Measurements from ENCODE around the gene CRTC3. TPM values are rescaled to one million over a fixed set of nuclear protein-coding genes. Genes with fewer than 3 reads are reported as not detected.

Gene CRTC3
- total RNA-seq, 1 experiment from 2014 or later: 35.3 TPM

GRCh38 chr15:90581771-90582352 is 52.1 kb downstream of the CRTC3 start:
- no peak for DNase-seq (ENCODE audit: low spot score)
- peak overlapping the region; percentile 9 for H3K27ac ChIP-seq (ENCODE audit: low read depth, low read length, poor library complexity, severe bottlenecking)

DNA sequence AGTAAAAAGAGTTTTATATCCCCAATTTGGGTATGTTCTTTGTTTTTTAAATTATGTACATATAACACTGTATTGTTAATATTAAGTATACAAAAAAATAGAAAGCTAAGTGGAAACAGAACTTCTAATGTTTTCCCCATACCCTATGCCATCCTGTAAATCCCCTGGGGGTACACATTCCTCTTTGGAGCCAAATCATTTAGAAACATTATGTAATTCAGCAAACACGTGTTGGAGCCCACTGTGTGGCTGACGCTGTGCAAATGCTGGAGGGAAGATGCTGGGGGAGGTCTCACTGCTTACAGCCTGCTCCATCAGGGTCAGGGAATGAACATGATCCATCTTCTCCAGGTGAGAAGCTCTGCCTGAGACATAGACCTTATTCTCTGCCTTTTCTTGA is 52.8 kb downstream of the CRTC3 start:
- H3K9me3 ChIP-seq (ENCODE audit: low read depth, low read length, poor library complexity, severe bottlenecking): no peaks in the 10 kb centered on the region
- peak; percentile 77 for DNase-seq (ENCODE audit: low spot score)
- ChIA-PET CTCF (no interaction called here), POLR2A (ENCODE audit: low non-redundant PET) (no interaction called here)
- BruUV-seq (replicated peaks): no TSS peak
- intact Hi-C loops (cut with micrococcal nuclease; ENCODE audit: unreplicated experiment): no loop called here
- H3K27me3 ChIP-seq (replicated peaks; ENCODE audit: insufficient read depth, low read depth, low read length, poor library complexity): no peaks in the 10 kb centered on the region
- peak overlapping the region; percentile 9 for H3K27ac ChIP-seq (ENCODE audit: low read depth, low read length, poor library complexity, severe bottlenecking)
- H3K36me3 ChIP-seq (ENCODE audit: insufficient read depth, low read length, poor library complexity, severe bottlenecking): no peaks in the 10 kb centered on the region
- peaks cover 36% of the 10 kb centered on the region for H3K4me1 ChIP-seq (ENCODE audit: insufficient read depth, low read length, poor library complexity, severe bottlenecking)
- TF ChIP-seq CTCF (conservative IDR thresholded peaks at IDR 0.05; ENCODE audit: low read depth, low read length): no peak
- no peak for TF ChIP-seq EZH2 (IDR thresholded peaks at IDR 0.05; ENCODE audit: borderline replicate concordance, low read depth, low read length, poor library complexity, severe bottlenecking)
- no peak overlapping the region for H3K4me3 ChIP-seq (ENCODE audit: low read depth, low read length, poor library complexity, severe bottlenecking)

More at GRCh38 chr15:90581771-90582352, 52.1 kb downstream of the CRTC3 start:
- no peak overlapping the region for H3K4me3 ChIP-seq (ENCODE audit: low read depth, low read length, poor library complexity, severe bottlenecking)
- peaks cover 36% of the 10 kb centered on the region for H3K4me1 ChIP-seq (ENCODE audit: insufficient read depth, low read length, poor library complexity, severe bottlenecking)
- CTCF ChIA-PET: no interaction called here
- POLR2A ChIA-PET (ENCODE audit: low non-redundant PET): no interaction called here
- no peaks in the 10 kb centered on the region for H3K9me3 ChIP-seq (ENCODE audit: low read depth, low read length, poor library complexity, severe bottlenecking)
- no peaks in the 10 kb centered on the region for H3K27me3 ChIP-seq (replicated peaks; ENCODE audit: insufficient read depth, low read depth, low read length, poor library complexity)
- H3K36me3 ChIP-seq (ENCODE audit: insufficient read depth, low read length, poor library complexity, severe bottlenecking): no peaks in the 10 kb centered on the region
- TF ChIP-seq CTCF (conservative IDR thresholded peaks at IDR 0.05; ENCODE audit: low read depth, low read length): no peak
- no peak for TF ChIP-seq EZH2 (IDR thresholded peaks at IDR 0.05; ENCODE audit: borderline replicate concordance, low read depth, low read length, poor library complexity, severe bottlenecking)
- intact Hi-C loops (cut with micrococcal nuclease; ENCODE audit: unreplicated experiment): no loop called here
- BruUV-seq (replicated peaks): no TSS peak

GRCh38 chr15:90583471-90584252 is 53.9 kb downstream of the CRTC3 start:
- ChIA-PET POLR2A (ENCODE audit: low non-redundant PET) (no interaction called here), CTCF (no interaction called here)
- no peaks in the 10 kb centered on the region for H3K9me3 ChIP-seq (ENCODE audit: low read depth, low read length, poor library complexity, severe bottlenecking)
- intact Hi-C loops (cut with micrococcal nuclease; ENCODE audit: unreplicated experiment): no loop called here
- no peaks in the 10 kb centered on the region for H3K36me3 ChIP-seq (ENCODE audit: insufficient read depth, low read length, poor library complexity, severe bottlenecking)
- peak overlapping the region; percentile 5 for H3K27ac ChIP-seq (ENCODE audit: low read depth, low read length, poor library complexity, severe bottlenecking)
- no peak for DNase-seq (ENCODE audit: low spot score)
- H3K4me3 ChIP-seq (ENCODE audit: low read depth, low read length, poor library complexity, severe bottlenecking): no peak overlapping the region
- no peaks in the 10 kb centered on the region for H3K27me3 ChIP-seq (replicated peaks; ENCODE audit: insufficient read depth, low read depth, low read length, poor library complexity)
- no TSS peak for BruUV-seq (replicated peaks)
- no peak for TF ChIP-seq EZH2 (IDR thresholded peaks at IDR 0.05; ENCODE audit: borderline replicate concordance, low read depth, low read length, poor library complexity, severe bottlenecking)
- no peak for TF ChIP-seq CTCF (conservative IDR thresholded peaks at IDR 0.05; ENCODE audit: low read depth, low read length)
- H3K4me1 ChIP-seq (ENCODE audit: insufficient read depth, low read length, poor library complexity, severe bottlenecking): peaks cover 36% of the 10 kb centered on the region

Data from A673 (cell line).